HepG2 (cell line): ENCODE results near the gene TMEM204. TPM values are rescaled to one million over a fixed set of nuclear protein-coding genes. Genes with fewer than 3 reads are reported as not detected.

Experiments used
- ADNP ChIP-seq: sonication (generic); formaldehyde crosslinking; IDR thresholded peaks from 2 replicates; pipeline ENCODE4 v1.4.0; 2020; ENCODE audit warnings: missing genetic modification reagents
- HNRNPH1 ChIP-seq: fragments of 200-400 bp; formaldehyde crosslinking; optimal IDR thresholded peaks from 2 replicates; pipeline ENCODE3; 2017; ENCODE audit warnings: mild to moderate bottlenecking, low read depth, low read length
- SMAD9 ChIP-seq: sonication (generic); formaldehyde crosslinking; IDR thresholded peaks from 2 replicates; pipeline ENCODE4 v1.5.1; 2020; ENCODE audit warnings: mild to moderate bottlenecking, missing genetic modification reagents
- SOX13 ChIP-seq, 3 experiments: fragments of 450-650 bp in 1 of 3; sonication (generic) in 1 of 3; formaldehyde crosslinking in 1 of 3; IDR thresholded peaks in 2 of 3; conservative IDR thresholded peaks in 1 of 3; 2 replicates each; pipeline versions ENCODE4 v1.5.0 to v1.6.1; 2016 to 2020; ENCODE audit warnings: antibody characterized with exemption in 1 of 3, mild to moderate bottlenecking in 1 of 3, missing compliant biosample characterization in 1 of 3, missing genetic modification reagents in 1 of 3, moderate library complexity in 1 of 3
- SOX6 ChIP-seq, 2 experiments: fragments of 450-650 bp in 1 of 2; sonication (generic) in 1 of 2; formaldehyde crosslinking in 1 of 2; IDR thresholded peaks; 2 replicates each; pipeline versions ENCODE4 v1.4.0 to v1.6.1; 2017 to 2020; ENCODE audit warnings: antibody characterized with exemption in 1 of 2, mild to moderate bottlenecking in 1 of 2, missing genetic modification reagents in 1 of 2
- TEAD2 ChIP-seq: sonication (generic); formaldehyde crosslinking; IDR thresholded peaks from 2 replicates; pipeline ENCODE4 v1.9.0; 2021; ENCODE audit warnings: missing genetic modification reagents
- TEAD3 ChIP-seq: optimal IDR thresholded peaks from 2 replicates; pipeline ENCODE3; 2016; ENCODE audit warnings: borderline replicate concordance
- TSC22D2 ChIP-seq: sonication (generic); formaldehyde crosslinking; IDR thresholded peaks from 2 replicates; pipeline ENCODE4 v1.5.1; 2020; ENCODE audit warnings: missing genetic modification reagents, mild to moderate bottlenecking, borderline replicate concordance
- ZBTB38 ChIP-seq: sonication (generic); formaldehyde crosslinking; IDR thresholded peaks from 2 replicates; pipeline ENCODE4 v1.5.1; 2020; ENCODE audit warnings: mild to moderate bottlenecking, missing genetic modification reagents
- ZFP36 ChIP-seq: fragments of 150-350 bp; IDR thresholded peaks from 2 replicates; pipeline ENCODE4 v1.6.1; 2018; ENCODE audit warnings: borderline replicate concordance, low read length, low read depth; ENCODE audit not compliant: partially characterized antibody
- ZIK1 ChIP-seq: sonication (generic); formaldehyde crosslinking; IDR thresholded peaks from 2 replicates; pipeline ENCODE4 v1.5.0; 2020; ENCODE audit warnings: mild to moderate bottlenecking, low read depth, missing genetic modification reagents, borderline replicate concordance
- ZNF136 ChIP-seq: sonication (generic); formaldehyde crosslinking; IDR thresholded peaks from 2 replicates; pipeline ENCODE4 v1.8.1; 2022; ENCODE audit warnings: low read depth, mild to moderate bottlenecking, moderate library complexity, missing genetic modification reagents
- ZNF337 ChIP-seq: sonication (generic); formaldehyde crosslinking; IDR thresholded peaks from 2 replicates; pipeline ENCODE4 v1.5.1; 2020; ENCODE audit warnings: missing genetic modification reagents, low read depth, mild to moderate bottlenecking, borderline replicate concordance
- ZNF557 ChIP-seq: sonication (generic); formaldehyde crosslinking; IDR thresholded peaks from 2 replicates; pipeline ENCODE4 v1.4.0; 2020; ENCODE audit warnings: missing genetic modification reagents
- ZNF670 ChIP-seq: sonication (generic); formaldehyde crosslinking; IDR thresholded peaks from 2 replicates; pipeline ENCODE4 v1.8.0; 2022; ENCODE audit warnings: mild to moderate bottlenecking, missing genetic modification reagents, borderline replicate concordance
- ZNF678 ChIP-seq: sonication (generic); formaldehyde crosslinking; IDR thresholded peaks from 2 replicates; pipeline ENCODE4 v1.4.0; 2020; ENCODE audit warnings: mild to moderate bottlenecking, missing genetic modification reagents
- ZNF792 ChIP-seq: IDR thresholded peaks from 2 replicates; pipeline ENCODE4 v1.6.1; 2016
- polyA plus RNA-seq, 8 experiments: library from polyadenylated mRNA; depleted of rRNA in 3 of 8; stranded (reverse) in 7 of 8; unstranded in 1 of 8; fragments of >200 nt; fragmentation: Illumina TruSeq in 4 of 8; extraction: Trizol in 4 of 8; gene quantifications; 2 replicates each; pipeline versions ENCODE4 v1.2.1 to v1.2.3, GENCODE V29; 2011 to 2016; ENCODE audit warnings: low read depth in 4 of 8, missing spikeins in 1 of 8, mixed read lengths in 1 of 8; ENCODE audit not compliant: insufficient read depth in 1 of 8
- total RNA-seq, 5 experiments: library from RNA; depleted of rRNA; stranded (reverse); fragments of >200 nt; fragmentation: Illumina TruSeq; extraction: Trizol; gene quantifications; 2 replicates each; pipeline ENCODE4 v1.2.3, GENCODE V29; 2016; ENCODE audit warnings: low read depth in 1 of 5
- TF ChIP-seq, protein P1 (sequence below): sonication (generic); formaldehyde crosslinking; IDR thresholded peaks from 2 replicates; pipeline ENCODE4 v1.4.0; 2020; ENCODE audit warnings: missing genetic modification reagents, borderline replicate concordance
- TF ChIP-seq, protein P2 (sequence below): sonication (generic); formaldehyde crosslinking; IDR thresholded peaks from 2 replicates; pipeline ENCODE4 v1.4.0; 2020; ENCODE audit warnings: missing genetic modification reagents

TMEM204 gene
- total and polyA plus RNA-seq, 2 of the 13 experiments (the other 11 are each of a cell fraction or from before 2014, with no cell fraction given): not detected

DNA sequence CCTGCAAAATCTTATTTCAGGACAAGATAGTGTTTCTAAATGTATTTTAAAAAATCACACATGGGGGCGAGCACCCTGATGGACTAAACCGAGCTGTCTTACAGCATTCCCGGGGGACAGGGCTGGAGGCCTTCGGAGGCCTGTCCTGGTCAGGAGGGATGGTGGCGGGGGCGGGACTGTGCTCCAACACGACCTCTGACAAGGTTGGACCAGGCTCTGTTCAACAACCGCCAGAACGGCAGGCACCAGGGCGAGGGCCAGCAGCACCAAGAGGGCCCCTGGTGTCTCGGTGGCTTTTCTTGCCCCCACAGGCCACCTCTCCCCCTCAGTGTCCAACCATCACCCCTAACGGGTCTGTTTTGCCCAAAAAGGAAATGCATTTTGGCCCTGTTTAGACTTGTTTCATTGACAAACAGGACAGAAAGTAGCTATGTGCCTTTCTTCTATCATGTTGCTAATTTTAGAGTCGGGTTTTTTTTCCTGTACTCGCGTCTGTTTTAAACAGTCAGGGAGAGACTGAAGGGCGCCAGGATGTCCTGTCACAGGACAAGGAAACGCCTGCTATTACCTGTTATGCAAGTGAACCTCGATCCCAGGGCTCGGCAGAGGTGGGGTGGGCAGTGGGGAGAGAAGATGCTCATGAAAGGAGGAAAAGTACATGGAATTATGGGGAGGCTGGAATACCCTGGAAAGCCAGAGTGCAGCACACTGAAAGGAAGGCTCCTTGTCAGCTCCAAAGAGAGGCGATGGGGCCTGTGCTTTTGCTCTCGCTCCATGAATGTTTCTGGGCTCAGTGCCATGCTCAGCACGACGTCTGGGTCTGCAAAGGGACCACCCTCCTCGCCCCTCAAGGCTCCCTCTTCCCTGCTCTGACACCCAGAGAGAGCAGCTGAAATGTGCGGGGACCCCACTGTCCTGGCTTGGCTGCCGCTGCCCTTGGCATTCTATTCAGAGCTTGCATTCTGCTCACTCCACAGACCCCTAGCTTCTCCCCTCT is 11.9 kb downstream of the TMEM204 start (continued):
- TF ChIP-seq, protein P1, sequence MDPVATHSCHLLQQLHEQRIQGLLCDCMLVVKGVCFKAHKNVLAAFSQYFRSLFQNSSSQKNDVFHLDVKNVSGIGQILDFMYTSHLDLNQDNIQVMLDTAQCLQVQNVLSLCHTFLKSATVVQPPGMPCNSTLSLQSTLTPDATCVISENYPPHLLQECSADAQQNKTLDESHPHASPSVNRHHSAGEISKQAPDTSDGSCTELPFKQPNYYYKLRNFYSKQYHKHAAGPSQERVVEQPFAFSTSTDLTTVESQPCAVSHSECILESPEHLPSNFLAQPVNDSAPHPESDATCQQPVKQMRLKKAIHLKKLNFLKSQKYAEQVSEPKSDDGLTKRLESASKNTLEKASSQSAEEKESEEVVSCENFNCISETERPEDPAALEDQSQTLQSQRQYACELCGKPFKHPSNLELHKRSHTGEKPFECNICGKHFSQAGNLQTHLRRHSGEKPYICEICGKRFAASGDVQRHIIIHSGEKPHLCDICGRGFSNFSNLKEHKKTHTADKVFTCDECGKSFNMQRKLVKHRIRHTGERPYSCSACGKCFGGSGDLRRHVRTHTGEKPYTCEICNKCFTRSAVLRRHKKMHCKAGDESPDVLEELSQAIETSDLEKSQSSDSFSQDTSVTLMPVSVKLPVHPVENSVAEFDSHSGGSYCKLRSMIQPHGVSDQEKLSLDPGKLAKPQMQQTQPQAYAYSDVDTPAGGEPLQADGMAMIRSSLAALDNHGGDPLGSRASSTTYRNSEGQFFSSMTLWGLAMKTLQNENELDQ (CRISPR knock-in tag): no peak
- peak; percentile 25; the same call in 1 of the 2 replicates for TF ChIP-seq ZBTB38 (CRISPR knock-in tag)
- no peak for TF ChIP-seq TSC22D2 (CRISPR knock-in tag)
- TF ChIP-seq, protein P2, sequence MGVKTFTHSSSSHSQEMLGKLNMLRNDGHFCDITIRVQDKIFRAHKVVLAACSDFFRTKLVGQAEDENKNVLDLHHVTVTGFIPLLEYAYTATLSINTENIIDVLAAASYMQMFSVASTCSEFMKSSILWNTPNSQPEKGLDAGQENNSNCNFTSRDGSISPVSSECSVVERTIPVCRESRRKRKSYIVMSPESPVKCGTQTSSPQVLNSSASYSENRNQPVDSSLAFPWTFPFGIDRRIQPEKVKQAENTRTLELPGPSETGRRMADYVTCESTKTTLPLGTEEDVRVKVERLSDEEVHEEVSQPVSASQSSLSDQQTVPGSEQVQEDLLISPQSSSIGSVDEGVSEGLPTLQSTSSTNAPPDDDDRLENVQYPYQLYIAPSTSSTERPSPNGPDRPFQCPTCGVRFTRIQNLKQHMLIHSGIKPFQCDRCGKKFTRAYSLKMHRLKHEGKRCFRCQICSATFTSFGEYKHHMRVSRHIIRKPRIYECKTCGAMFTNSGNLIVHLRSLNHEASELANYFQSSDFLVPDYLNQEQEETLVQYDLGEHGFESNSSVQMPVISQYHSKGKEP (CRISPR knock-in tag): no peak
- no peak for TF ChIP-seq ZNF337 (CRISPR knock-in tag)
- no peak for TF ChIP-seq TEAD2 (CRISPR knock-in tag)
- no peak for TF ChIP-seq ZFP36
- no peak for TF ChIP-seq ZNF557 (CRISPR knock-in tag)
- no peak for TF ChIP-seq ZNF678 (CRISPR knock-in tag)
- no peak for TF ChIP-seq SMAD9 (CRISPR knock-in tag)
- TF ChIP-seq ZNF792 (CRISPR knock-in tag): peak; percentile 26; the same call in 1 of the 2 replicates
- TF ChIP-seq SOX13 (IDR thresholded peaks at IDR 0.05): no peak
- TF ChIP-seq SOX13 (CRISPR knock-in tag; conservative IDR thresholded peaks at IDR 0.05 in 1 of 2, IDR thresholded peaks at IDR 0.05 in 1 of 2): peak in 1 of 2 experiments; percentile 22; a peak in 1 of 4 replicates
- no peak for TF ChIP-seq ADNP (CRISPR knock-in tag)
- no peak for TF ChIP-seq HNRNPH1
- peak; percentile 6 for TF ChIP-seq TEAD3 (CRISPR knock-in tag)
- no peak for TF ChIP-seq SOX6 (IDR thresholded peaks at IDR 0.05)
- TF ChIP-seq SOX6 (CRISPR knock-in tag; IDR thresholded peaks at IDR 0.05): no peak
- TF ChIP-seq ZIK1: no peak
- TF ChIP-seq ZNF670: no peak
- TF ChIP-seq ZNF136 (CRISPR knock-in tag): no peak
- TF ChIP-seq, all 625 proteins: peak for 59
